Left lung (tissue), 10 donors: ENCODE measurements around the gene SLC22A23. TPM values are rescaled to one million over a fixed set of nuclear protein-coding genes. Genes with fewer than 3 reads are reported as not detected.

ENCODE experiments used
- ATAC-seq: fragments of 200-7000 bp; cut with Tn5 transposase; one replicate; pipeline ENCODE4 v1.9.1; 2020; ENCODE audit warnings: moderate library complexity
- DNase-seq, 4 donors: peaks; one replicate each; pipeline ENCODE4 v3.0.0-alpha.2; 2013 to 2020
- H3K27ac ChIP-seq, 2 donors: fragments of 200-600 bp; sonication (generic) in 1 of 2; one replicate each; pipeline versions ENCODE4 v1.5.0 to v1.8.0; 2020 to 2021
- H3K27me3 ChIP-seq, 2 donors: fragments of 200-600 bp; sonication (generic) in 1 of 2; one replicate each; pipeline versions ENCODE4 v1.5.0 to v1.8.0; 2020 to 2021
- H3K36me3 ChIP-seq, 2 donors: fragments of 200-600 bp; sonication (generic) in 1 of 2; one replicate each; pipeline versions ENCODE4 v1.5.0 to v1.8.0; 2020 to 2021
- H3K4me1 ChIP-seq, 2 donors: fragments of 200-600 bp; one replicate each; pipeline ENCODE4 v1.8.0; 2021
- H3K4me3 ChIP-seq, 2 donors: fragments of 200-600 bp; sonication (generic) in 1 of 2; one replicate each; pipeline versions ENCODE4 v1.5.0 to v1.8.0; 2020 to 2021; ENCODE audit warnings: mild to moderate bottlenecking in 1 of 2
- H3K9me3 ChIP-seq, 2 donors: fragments of 200-600 bp; sonication (generic) in 1 of 2; one replicate each; pipeline versions ENCODE4 v1.5.0 to v1.8.0; 2020 to 2021
- intact Hi-C, 2 donors: fragments of 100-400 bp; cut with DNase I; formaldehyde crosslinking; loops; one replicate each; pipeline versions ENCODE4 v1.11.2 to v1.14.2; 2022
- polyA plus RNA-seq, 6 donors: library from polyadenylated mRNA; unstranded; fragments of 120-200 nt; gene quantifications; one replicate each; pipeline ENCODE4 v1.2.1, GENCODE V29; 2013; ENCODE audit not compliant: insufficient read length in 6 of 6
- total RNA-seq, 2 donors: library from RNA; stranded (reverse); fragmentation: NEBNext Ultra II Directional; extraction: Animal tissue kit (Norgen Biotek cat#: 25700); gene quantifications; one replicate each; pipeline ENCODE4 v1.2.1, GENCODE V29; 2021
- TF ChIP-seq, protein P1 (sequence below), 2 donors: fragments of 200-600 bp; sonication (generic) in 1 of 2; IDR thresholded peaks; one replicate each; pipeline versions ENCODE4 v1.5.0 to v1.8.0; 2021; ENCODE audit warnings: antibody characterized with exemption in 2 of 2
- donor health status: DM: no; HTN: yes; CAD: no.
- donor health status: DM: no; HTN: no; CAD: no.

Gene SLC22A23
- total and polyA plus RNA-seq, 8 donors = 19.7 to 31.2 (median 23.9) TPM

DNA sequence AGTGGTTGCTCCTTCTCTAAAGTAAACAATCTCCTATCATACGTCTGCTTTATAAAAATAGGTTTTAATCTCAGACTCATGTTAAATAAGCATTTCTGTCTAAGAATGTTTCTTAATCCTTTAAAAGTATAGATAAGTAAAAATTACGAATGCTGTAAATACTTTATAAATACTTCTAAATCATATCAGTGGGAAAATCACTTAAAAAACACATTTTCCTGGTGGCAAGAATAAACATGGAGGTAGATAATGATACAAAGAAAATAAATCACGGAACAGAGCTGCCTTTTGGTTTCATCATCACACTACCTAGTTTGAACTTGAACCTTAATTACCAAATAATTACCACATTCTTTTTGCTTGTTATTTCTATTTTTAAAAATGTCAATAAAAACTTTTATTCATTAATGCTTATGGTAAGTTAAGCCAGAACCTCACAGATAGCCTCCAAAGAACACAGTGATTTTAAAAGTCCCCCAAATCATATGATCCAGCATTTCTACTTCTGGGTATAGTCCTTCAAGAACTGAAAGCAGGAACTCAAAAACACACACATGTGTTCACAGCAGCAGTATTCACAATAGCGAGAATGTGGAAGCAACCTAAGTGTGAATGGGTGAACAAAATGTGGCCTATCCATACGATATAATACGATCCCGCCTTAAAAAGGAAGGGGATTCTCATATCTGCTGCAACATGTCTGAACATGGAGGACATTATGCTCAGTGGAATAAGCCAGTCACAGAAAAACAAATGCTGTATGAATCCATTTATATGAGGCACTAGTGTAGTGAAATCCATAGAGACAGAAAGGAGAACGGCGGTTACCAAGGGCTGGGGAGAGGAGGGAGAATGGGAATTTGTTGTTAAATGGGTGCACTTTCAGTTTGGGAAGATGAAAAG, 72.4 kb downstream of the SLC22A23 start:
- Histone ChIP-seq H3K27me3 (no peaks in the 10 kb centered on the region), H3K27ac (no peak overlapping the region)

DNA sequence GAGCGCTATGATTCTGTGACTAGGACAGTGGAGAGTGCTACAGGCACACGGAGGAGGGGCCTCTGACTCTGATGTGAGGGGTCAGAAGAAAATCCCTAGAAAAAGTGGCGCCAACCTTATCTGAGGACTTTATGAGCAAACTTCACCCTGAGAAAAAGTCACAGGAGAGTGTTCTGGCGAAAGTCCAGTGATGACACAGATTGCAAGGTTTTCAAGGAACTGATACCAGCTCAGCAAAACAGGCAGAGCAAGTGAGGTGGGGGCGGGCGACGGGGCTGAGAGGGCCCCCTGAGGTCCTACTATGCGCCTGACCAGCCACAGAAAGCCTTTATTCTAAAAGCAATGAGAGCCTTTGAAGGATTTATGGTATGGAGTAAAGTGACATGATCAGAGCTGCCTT, 73.3 kb downstream of the SLC22A23 start:
- peaks cover 0 to 15% of the 10 kb centered on the region in 2 donors for H3K4me1 ChIP-seq
- intact Hi-C loops = no loop called here
- ATAC-seq (peak; percentile 11), DNase-seq (peak in 2 of 4 donors; percentile 33 to 47)
- H3K9me3 ChIP-seq = no peaks in the 10 kb centered on the region
- no peak overlapping the region for H3K27ac ChIP-seq
- H3K36me3 ChIP-seq = no peaks in the 10 kb centered on the region
- H3K27me3 ChIP-seq = no peaks in the 10 kb centered on the region
- no peak overlapping the region for H3K4me3 ChIP-seq
- TF ChIP-seq, protein P1, sequence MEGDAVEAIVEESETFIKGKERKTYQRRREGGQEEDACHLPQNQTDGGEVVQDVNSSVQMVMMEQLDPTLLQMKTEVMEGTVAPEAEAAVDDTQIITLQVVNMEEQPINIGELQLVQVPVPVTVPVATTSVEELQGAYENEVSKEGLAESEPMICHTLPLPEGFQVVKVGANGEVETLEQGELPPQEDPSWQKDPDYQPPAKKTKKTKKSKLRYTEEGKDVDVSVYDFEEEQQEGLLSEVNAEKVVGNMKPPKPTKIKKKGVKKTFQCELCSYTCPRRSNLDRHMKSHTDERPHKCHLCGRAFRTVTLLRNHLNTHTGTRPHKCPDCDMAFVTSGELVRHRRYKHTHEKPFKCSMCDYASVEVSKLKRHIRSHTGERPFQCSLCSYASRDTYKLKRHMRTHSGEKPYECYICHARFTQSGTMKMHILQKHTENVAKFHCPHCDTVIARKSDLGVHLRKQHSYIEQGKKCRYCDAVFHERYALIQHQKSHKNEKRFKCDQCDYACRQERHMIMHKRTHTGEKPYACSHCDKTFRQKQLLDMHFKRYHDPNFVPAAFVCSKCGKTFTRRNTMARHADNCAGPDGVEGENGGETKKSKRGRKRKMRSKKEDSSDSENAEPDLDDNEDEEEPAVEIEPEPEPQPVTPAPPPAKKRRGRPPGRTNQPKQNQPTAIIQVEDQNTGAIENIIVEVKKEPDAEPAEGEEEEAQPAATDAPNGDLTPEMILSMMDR (IDR thresholded peaks at IDR 0.05) = no peak

More for the DNA sequence above, 72.4 kb downstream of the SLC22A23 start:
- no peak for ATAC-seq
- intact Hi-C loops = no loop called here
- Histone ChIP-seq H3K4me3 (no peak overlapping the region), H3K9me3 (no peaks in the 10 kb centered on the region), H3K4me1 (peaks cover 0 to 15% of the 10 kb centered on the region in 2 donors), H3K36me3 (no peaks in the 10 kb centered on the region)
- TF ChIP-seq, protein P1 (IDR thresholded peaks at IDR 0.05) = no peak
- no peak for DNase-seq

DNA sequence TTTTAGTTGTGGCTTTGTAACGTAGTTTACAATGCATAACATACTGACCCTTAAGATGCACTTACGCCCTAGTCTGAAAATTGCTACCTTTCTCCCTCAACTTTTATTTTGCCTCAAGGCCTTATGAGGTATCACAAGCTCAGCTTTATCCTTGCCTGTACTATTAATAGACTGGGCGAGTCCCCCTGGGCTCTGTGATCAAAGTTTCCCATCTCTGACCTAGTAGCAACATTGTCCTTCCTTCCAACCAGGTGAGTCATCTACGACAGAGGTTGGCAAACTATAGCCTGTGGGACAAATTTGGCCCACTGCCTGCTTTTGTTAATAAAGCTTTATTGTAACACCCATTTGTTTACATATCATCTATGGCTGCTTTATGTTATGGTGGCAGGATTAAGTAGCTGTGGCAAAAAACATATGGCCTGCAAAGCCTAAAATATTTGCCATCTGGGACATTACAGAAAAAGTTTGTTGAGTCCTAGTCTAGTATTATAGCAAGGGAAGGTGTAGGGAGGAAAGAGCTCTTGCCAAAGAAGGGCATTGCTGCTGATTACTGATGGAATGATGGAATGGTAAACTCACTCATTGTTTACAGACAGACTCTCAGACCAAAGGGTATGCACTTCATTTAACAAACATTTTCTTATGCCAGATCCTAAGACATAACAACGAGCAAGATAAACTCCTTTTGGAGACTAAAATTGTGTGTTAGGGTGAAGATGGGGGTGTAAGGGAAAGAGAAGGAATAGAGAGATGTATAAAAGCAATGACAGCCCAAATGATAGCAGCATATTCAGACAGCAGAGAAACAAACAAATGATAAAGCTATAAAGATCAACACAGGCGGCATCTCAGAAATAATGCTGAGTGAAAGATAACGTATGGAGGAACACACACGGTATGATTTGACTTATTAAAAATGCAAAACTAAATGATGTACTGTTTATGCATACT, 74.2 kb downstream of the SLC22A23 start:
- H3K27me3 ChIP-seq = no peaks in the 10 kb centered on the region
- peaks cover 0 to 15% of the 10 kb centered on the region in 2 donors for H3K4me1 ChIP-seq
- H3K36me3 ChIP-seq = no peaks in the 10 kb centered on the region
- H3K9me3 ChIP-seq = no peaks in the 10 kb centered on the region
- intact Hi-C loops = no loop called here
- TF ChIP-seq, protein P1 (IDR thresholded peaks at IDR 0.05) = no peak
- ATAC-seq (no peak), DNase-seq (no peak)
- H3K4me3 ChIP-seq = no peak overlapping the region
- no peak overlapping the region for H3K27ac ChIP-seq

DNA sequence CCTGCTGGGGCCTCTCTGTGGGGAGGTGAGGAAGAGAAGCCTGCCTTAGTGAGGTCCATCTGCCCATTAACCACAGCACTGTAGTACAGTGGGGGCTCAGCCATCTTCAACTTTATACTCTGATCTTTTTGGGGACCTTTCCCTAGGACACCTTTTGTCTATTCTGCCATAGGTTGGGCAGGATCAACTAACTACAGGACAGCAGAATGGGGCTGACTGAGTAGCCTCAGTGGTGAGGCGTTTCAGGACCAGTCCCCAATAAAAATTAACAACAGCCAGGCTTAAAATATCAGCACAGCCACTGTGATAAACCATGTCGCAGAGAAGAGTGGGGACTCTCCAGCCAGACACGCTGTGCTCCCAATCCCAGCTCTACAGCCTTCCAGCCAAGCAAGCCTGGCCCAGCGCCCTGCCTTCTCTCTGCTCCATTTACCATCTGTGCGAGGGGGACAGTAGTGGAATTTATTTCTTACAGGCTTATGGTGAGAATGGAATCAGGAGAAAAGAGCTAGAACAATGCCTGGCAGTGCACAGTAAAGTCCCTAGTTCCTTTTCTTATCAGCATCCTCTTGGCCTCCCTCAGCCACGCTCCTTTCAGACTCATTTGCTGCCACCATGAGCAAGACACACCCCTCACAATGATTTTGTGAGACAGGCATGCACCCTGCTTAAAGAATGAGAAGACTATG, 75.5 kb downstream of the SLC22A23 start:
- H3K4me3 ChIP-seq = no peak overlapping the region
- H3K27ac ChIP-seq = no peak overlapping the region
- H3K9me3 ChIP-seq = no peaks in the 10 kb centered on the region
- peaks cover 0 to 15% of the 10 kb centered on the region in 2 donors for H3K4me1 ChIP-seq
- H3K36me3 ChIP-seq = no peaks in the 10 kb centered on the region
- TF ChIP-seq, protein P1 (IDR thresholded peaks at IDR 0.05) = no peak
- peak in 1 of 4 donors; percentile 52 for DNase-seq
- intact Hi-C loops = no loop called here
- H3K27me3 ChIP-seq = no peaks in the 10 kb centered on the region
- no peak for ATAC-seq
